HEK293T (cell line): ENCODE results near the gene INCENP.

Experiments
- CTCF ChIA-PET: fragments of 350-600 bp; formaldehyde crosslinking; extraction: SDS; loops from one replicate; lab custom pipeline; 2021; ENCODE audit warnings: antibody characterized with exemption, inconsistent platforms; lab: Yijun Ruan, JAX
- POLR2A ChIA-PET: fragments of 350-600 bp; formaldehyde crosslinking; extraction: SDS; loops from one replicate; lab custom pipeline; 2020; ENCODE audit warnings: antibody characterized with exemption, inconsistent platforms; lab: Yijun Ruan, JAX
- DNase-seq: peaks from one replicate; pipeline ENCODE4 v3.0.0; 2012; ENCODE audit warnings: mixed read lengths; ENCODE audit errors: extremely low spot score
- ARNT ChIP-seq: fragments of 450-650 bp; IDR thresholded peaks from 2 replicates; pipeline ENCODE4 v1.6.1; 2017; ENCODE audit warnings: mild to moderate bottlenecking
- BHLHE40 ChIP-seq: fragments of 450-650 bp; IDR thresholded peaks from 2 replicates; pipeline ENCODE4 v1.6.1; 2016; ENCODE audit warnings: mild to moderate bottlenecking, moderate library complexity, borderline replicate concordance
- CTBP1 ChIP-seq: fragments of 450-650 bp; IDR thresholded peaks from 2 replicates; pipeline ENCODE4 v1.6.1; 2016; ENCODE audit warnings: borderline replicate concordance
- ELF4 ChIP-seq: fragments of 450-650 bp; IDR thresholded peaks from 2 replicates; pipeline ENCODE4 v1.6.1; 2017; ENCODE audit warnings: antibody characterized with exemption
- FOXA1 ChIP-seq: fragments of 450-650 bp; IDR thresholded peaks from 2 replicates; pipeline ENCODE4 v1.6.1; 2016; ENCODE audit warnings: mild to moderate bottlenecking
- FOXK2 ChIP-seq: fragments of 450-650 bp; IDR thresholded peaks from 2 replicates; pipeline ENCODE4 v1.6.1; 2016; ENCODE audit warnings: mild to moderate bottlenecking
- FOXM1 ChIP-seq: fragments of 450-650 bp; IDR thresholded peaks from 2 replicates; pipeline ENCODE4 v1.6.1; 2017; ENCODE audit warnings: mild to moderate bottlenecking, borderline replicate concordance
- HDGF ChIP-seq: fragments of 450-650 bp; IDR thresholded peaks from 2 replicates; pipeline ENCODE4 v1.6.1; 2017; ENCODE audit warnings: antibody characterized with exemption, borderline replicate concordance
- L3MBTL2 ChIP-seq: fragments of 450-650 bp; conservative IDR thresholded peaks from 2 replicates; pipeline ENCODE4 v1.6.1; 2016; ENCODE audit warnings: mild to moderate bottlenecking
- LEF1 ChIP-seq: fragments of 450-650 bp; IDR thresholded peaks from 2 replicates; pipeline ENCODE4 v1.6.1; 2017; ENCODE audit warnings: mild to moderate bottlenecking, borderline replicate concordance
- NFRKB ChIP-seq: fragments of 450-650 bp; IDR thresholded peaks from 2 replicates; pipeline ENCODE4 v1.6.1; 2016; ENCODE audit warnings: mild to moderate bottlenecking, moderate library complexity
- SP1 ChIP-seq: fragments of 450-650 bp; IDR thresholded peaks from 2 replicates; pipeline ENCODE4 v1.6.1; 2017
- SUZ12 ChIP-seq: fragments of 450-650 bp; IDR thresholded peaks from 2 replicates; pipeline ENCODE4 v1.6.1; 2016; ENCODE audit warnings: mild to moderate bottlenecking
- TARDBP ChIP-seq: fragments of 450-650 bp; IDR thresholded peaks from 2 replicates; pipeline ENCODE4 v1.6.1; 2016
- ZNF384 ChIP-seq: fragments of 450-650 bp; IDR thresholded peaks from 2 replicates; pipeline ENCODE4 v1.6.1; 2016
- TF ChIP-seq, protein P1 (sequence below): fragments of 450-650 bp; IDR thresholded peaks from 2 replicates; pipeline ENCODE4 v1.6.1; 2016

The INCENP gene

GRCh38 chr11:62120431-62120830 lies 3.4 kb upstream of the INCENP start:
- TF ChIP-seq L3MBTL2: no peak
- no peak for TF ChIP-seq ARNT
- no peak for TF ChIP-seq TARDBP
- TF ChIP-seq, protein P1, sequence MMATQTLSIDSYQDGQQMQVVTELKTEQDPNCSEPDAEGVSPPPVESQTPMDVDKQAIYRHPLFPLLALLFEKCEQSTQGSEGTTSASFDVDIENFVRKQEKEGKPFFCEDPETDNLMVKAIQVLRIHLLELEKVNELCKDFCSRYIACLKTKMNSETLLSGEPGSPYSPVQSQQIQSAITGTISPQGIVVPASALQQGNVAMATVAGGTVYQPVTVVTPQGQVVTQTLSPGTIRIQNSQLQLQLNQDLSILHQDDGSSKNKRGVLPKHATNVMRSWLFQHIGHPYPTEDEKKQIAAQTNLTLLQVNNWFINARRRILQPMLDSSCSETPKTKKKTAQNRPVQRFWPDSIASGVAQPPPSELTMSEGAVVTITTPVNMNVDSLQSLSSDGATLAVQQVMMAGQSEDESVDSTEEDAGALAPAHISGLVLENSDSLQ: no peak
- TF ChIP-seq ELF4: no peak
- no peak for TF ChIP-seq FOXM1
- no peak for TF ChIP-seq CTBP1
- no peak for TF ChIP-seq NFRKB
- TF ChIP-seq FOXA1: no peak
- TF ChIP-seq LEF1: no peak
- no peak for TF ChIP-seq SP1
- TF ChIP-seq BHLHE40: no peak
- no peak for TF ChIP-seq HDGF
- no peak for TF ChIP-seq FOXK2
- no peak for TF ChIP-seq ZNF384
- CTCF ChIA-PET: no interaction called here
- no peak for DNase-seq
- POLR2A ChIA-PET: no interaction called here

- ChIA-PET POLR2A (no interaction called here), CTCF (no interaction called here)
- no peak for TF ChIP-seq FOXM1
- no peak for TF ChIP-seq ZNF384
- no peak for TF ChIP-seq BHLHE40
- TF ChIP-seq NFRKB: no peak
- no peak for TF ChIP-seq L3MBTL2
- no peak for TF ChIP-seq LEF1
- no peak for TF ChIP-seq SP1
- TF ChIP-seq FOXA1: no peak
- TF ChIP-seq, protein P1: no peak
- TF ChIP-seq HDGF: no peak
- TF ChIP-seq ELF4: no peak
- TF ChIP-seq FOXK2: no peak
- no peak for TF ChIP-seq TARDBP
- TF ChIP-seq ARNT: no peak
- TF ChIP-seq SUZ12: no peak
- no peak for TF ChIP-seq CTBP1
- DNase-seq: no peak
Observed at GRCh38 chr11:62122076-62122475, 1.7 kb upstream of the INCENP start.

DNA sequence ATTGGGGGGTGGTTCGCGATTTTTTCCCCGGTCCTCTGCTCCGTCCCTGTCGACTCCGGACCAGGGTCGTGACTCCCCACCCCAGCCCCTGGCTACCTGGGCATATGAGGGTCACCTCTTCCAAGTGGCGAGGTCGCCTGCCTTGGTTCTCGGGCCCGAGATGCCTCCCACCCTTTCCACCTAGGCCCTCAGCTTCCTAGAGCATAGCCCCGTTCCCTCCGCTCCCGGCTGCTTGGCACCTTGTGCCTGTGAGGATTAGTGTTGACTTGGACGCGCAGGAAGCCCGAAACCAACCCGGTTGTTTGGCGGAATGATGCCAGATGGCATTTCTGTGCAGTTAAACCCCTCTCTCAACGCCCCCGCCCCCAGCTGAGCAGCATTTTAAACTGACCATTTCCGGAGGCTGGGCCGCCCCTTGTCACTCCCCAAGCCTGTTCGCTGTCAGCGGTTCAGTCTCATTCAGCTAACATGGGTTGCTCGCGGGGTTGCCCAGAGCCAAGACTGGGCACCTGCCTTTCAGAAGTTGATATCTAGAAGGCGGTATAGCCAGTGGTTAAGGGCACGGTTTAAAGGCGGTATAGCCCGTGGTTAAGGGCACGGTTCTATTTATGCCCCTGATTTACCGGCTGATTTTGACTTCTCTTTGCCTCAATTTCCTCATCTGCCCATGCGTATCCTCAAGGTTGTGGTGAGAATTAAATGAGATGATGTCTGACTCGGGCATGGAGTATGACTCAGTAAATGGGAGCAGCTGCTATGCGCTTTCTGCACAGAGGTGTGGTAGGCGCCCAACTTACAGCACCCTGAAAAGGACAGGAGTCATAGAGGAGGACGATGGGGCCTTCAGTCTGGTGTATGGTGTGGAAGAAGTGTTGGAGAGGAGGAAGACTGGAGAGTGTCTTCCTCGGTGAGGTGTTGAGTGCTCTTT lies 639 bp downstream of the INCENP start:
- DNase-seq: peak; percentile 39
- POLR2A ChIA-PET: interaction anchor here (1.0 to 1.4 kb wide), 4 partner anchors 10 to 332 kb away, joined by 3 read pairs; partner anchors contain the start of genes FEN1 and TMEM258
- CTCF ChIA-PET: interaction anchor here (0.7 to 1.6 kb wide), 2 partner anchors 17 to 222 kb away, joined by 3 to 5 read pairs; no protein-coding TSS in a partner anchor
- TF ChIP-seq, protein P1: no peak
- TF ChIP-seq HDGF (no peak), BHLHE40 (no peak), NFRKB (no peak), ELF4 (no peak), L3MBTL2 (no peak; the same call in 1 of the 2 replicates), TARDBP (no peak), ZNF384 (no peak), LEF1 (no peak), FOXA1 (no peak), FOXM1 (no peak), CTBP1 (no peak), SUZ12 (no peak), SP1 (no peak)

GRCh38 chr11:62125316-62125715 lies 1.5 kb downstream of the INCENP start:
- DNase-seq: no peak
- CTCF ChIA-PET: no interaction called here
- POLR2A ChIA-PET: no interaction called here
- TF ChIP-seq L3MBTL2 (no peak), SP1 (no peak), SUZ12 (no peak), CTBP1 (no peak), NFRKB (no peak), ARNT (no peak), ELF4 (no peak), FOXM1 (no peak), FOXA1 (no peak)

GRCh38 chr11:62125881-62126280 lies 2.1 kb downstream of the INCENP start:
- TF ChIP-seq BHLHE40 (no peak), LEF1 (no peak), FOXK2 (no peak), SP1 (no peak), ZNF384 (no peak), L3MBTL2 (no peak)
- ChIA-PET CTCF (no interaction called here), POLR2A (no interaction called here)
- no peak for DNase-seq

DNA sequence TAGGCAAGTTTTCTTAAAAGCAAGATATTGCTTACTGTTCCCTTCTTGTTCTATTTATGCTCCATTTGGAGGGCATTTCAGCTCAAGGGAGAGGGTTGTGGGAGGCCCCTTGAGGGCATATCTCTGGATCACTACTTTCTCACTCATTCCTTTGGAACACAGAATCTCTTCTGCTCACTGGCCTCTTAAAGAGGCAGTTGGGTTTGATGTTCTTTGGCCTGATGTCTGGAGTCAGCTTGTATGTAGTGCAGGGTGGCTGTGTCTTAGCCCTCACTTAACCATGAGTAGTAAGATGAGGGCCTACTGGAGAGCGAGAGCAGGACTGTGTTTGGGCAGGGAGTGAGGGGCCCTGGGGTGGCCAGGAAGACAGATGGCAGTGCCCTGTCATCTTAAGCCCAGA lies 3.6 kb downstream of the INCENP start:
- CTCF ChIA-PET: interaction anchor here (1.1 kb wide), 1 partner anchor 16 kb away, joined by 9 read pairs; no protein-coding TSS in a partner anchor
- DNase-seq: no peak
- POLR2A ChIA-PET: no interaction called here
- TF ChIP-seq ZNF384 (no peak), FOXM1 (no peak), HDGF (no peak), ELF4 (no peak), NFRKB (no peak)
- TF ChIP-seq, protein P1: no peak
